ENCODE data around the gene MAGI2. TPM values are rescaled to one million over a fixed set of nuclear protein-coding genes. Genes with fewer than 3 reads are reported as not detected.
A peak's percentile ranks its signal among the peaks of the same experiment; 100 is the strongest.

Gene MAGI2
- total and polyA plus RNA-seq, 2 donors from 2014 or later = 4.4 to 9.0 TPM

DNA sequence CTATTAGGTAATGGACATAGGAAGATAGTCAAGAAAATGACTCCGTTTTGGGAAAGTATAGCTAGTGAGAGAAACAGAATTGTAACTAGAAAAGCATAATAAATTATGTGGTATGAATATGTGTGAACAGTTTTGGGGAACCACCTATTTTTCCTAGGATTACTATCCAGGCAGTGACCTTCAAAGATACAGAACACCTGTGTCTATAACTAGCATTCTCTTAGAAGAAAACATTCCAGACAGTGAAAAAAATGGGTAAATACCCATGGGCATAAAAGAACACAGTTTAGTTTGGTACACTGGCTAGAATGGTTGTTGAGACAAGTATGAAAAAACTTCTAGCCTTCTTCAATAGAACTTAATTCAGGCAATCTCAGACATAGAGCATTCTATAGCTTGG lies 690.8 kb downstream of the MAGI2 start:
- H3K27ac ChIP-seq (ENCODE audit: low read depth in 2 of 2, low read length in 2 of 2) = no peak overlapping the region
- H3K36me3 ChIP-seq (ENCODE audit: control insufficient read depth in 2 of 3, insufficient read depth in 3 of 3, low read length in 3 of 3) = no peaks in the 10 kb centered on the region
- no peaks in the 10 kb centered on the region for H3K9me3 ChIP-seq (ENCODE audit: control insufficient read depth in 2 of 3, insufficient read depth in 1 of 3, low read length in 3 of 3)
- no peaks in the 10 kb centered on the region for H3K4me1 ChIP-seq (ENCODE audit: control insufficient read depth in 2 of 3, insufficient read depth in 2 of 3, low read depth in 1 of 3, low read length in 3 of 3)
- no peak overlapping the region for H3K9ac ChIP-seq (ENCODE audit: low read length in 3 of 3)
- intact Hi-C loops (cut with DNase I) = no loop called here
- H3K4me3 ChIP-seq (ENCODE audit: low read length in 3 of 3) = no peak overlapping the region
- no peaks in the 10 kb centered on the region for H3K27me3 ChIP-seq (ENCODE audit: control insufficient read depth, insufficient read depth, low read length)
- FAIRE-seq = no peak
- TF ChIP-seq, protein P1, sequence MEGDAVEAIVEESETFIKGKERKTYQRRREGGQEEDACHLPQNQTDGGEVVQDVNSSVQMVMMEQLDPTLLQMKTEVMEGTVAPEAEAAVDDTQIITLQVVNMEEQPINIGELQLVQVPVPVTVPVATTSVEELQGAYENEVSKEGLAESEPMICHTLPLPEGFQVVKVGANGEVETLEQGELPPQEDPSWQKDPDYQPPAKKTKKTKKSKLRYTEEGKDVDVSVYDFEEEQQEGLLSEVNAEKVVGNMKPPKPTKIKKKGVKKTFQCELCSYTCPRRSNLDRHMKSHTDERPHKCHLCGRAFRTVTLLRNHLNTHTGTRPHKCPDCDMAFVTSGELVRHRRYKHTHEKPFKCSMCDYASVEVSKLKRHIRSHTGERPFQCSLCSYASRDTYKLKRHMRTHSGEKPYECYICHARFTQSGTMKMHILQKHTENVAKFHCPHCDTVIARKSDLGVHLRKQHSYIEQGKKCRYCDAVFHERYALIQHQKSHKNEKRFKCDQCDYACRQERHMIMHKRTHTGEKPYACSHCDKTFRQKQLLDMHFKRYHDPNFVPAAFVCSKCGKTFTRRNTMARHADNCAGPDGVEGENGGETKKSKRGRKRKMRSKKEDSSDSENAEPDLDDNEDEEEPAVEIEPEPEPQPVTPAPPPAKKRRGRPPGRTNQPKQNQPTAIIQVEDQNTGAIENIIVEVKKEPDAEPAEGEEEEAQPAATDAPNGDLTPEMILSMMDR (IDR thresholded peaks at IDR 0.05; ENCODE audit: borderline replicate concordance, extremely low read depth, insufficient read depth) = no peak
- no peak for DNase-seq

DNA sequence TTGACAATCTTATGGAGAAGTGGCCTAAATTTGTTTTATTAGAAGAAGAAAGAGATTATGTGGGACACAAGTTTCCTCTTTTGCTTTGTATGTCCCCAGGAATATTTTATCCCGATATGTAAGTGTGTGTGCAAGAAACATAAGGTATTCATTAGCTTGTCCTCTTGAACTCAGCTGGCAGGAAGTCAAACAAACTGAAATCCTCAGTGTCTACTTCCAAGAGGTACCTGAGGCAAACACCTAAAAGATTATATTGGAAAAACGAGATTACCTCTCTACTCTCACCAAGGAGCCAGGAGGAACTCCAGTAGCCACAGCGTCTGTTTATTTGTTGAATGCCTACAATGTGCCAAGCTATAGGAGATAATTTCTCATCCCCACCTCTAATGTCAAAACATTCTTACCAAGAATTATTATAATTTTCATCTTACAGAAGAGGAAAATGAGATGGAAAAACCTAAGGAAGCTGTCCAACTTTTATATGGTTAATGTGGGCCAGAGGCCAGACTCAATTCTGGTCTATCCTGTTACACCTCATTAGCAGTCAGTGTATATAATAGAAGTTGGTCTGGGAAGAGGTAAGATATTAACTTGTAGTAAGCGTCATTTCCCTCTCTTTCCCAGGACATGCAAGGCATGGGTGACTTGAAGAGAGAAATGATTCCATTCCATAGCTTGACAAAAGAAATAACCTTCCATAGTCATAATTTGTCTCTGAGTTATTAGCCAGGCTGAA lies 692.7 kb downstream of the MAGI2 start:
- DNase-seq (peak in 2 of 5 donors; percentile 52 to 67), FAIRE-seq (no peak)
- no peaks in the 10 kb centered on the region for H3K27me3 ChIP-seq (ENCODE audit: control insufficient read depth, insufficient read depth, low read length)
- no peaks in the 10 kb centered on the region for H3K36me3 ChIP-seq (ENCODE audit: control insufficient read depth in 2 of 3, insufficient read depth in 3 of 3, low read length in 3 of 3)
- no peaks in the 10 kb centered on the region for H3K4me1 ChIP-seq (ENCODE audit: control insufficient read depth in 2 of 3, insufficient read depth in 2 of 3, low read depth in 1 of 3, low read length in 3 of 3)
- intact Hi-C loops (cut with DNase I) = no loop called here
- H3K27ac ChIP-seq (ENCODE audit: low read depth in 2 of 2, low read length in 2 of 2) = no peak overlapping the region
- H3K9me3 ChIP-seq (ENCODE audit: control insufficient read depth in 2 of 3, insufficient read depth in 1 of 3, low read length in 3 of 3) = no peaks in the 10 kb centered on the region
- H3K9ac ChIP-seq (ENCODE audit: low read length in 3 of 3) = no peak overlapping the region
- H3K4me3 ChIP-seq (ENCODE audit: low read length in 3 of 3) = peak overlapping the region in 1 of 3 donors; percentile 23
- TF ChIP-seq, protein P1 (IDR thresholded peaks at IDR 0.05; ENCODE audit: borderline replicate concordance, extremely low read depth, insufficient read depth) = no peak

DNA sequence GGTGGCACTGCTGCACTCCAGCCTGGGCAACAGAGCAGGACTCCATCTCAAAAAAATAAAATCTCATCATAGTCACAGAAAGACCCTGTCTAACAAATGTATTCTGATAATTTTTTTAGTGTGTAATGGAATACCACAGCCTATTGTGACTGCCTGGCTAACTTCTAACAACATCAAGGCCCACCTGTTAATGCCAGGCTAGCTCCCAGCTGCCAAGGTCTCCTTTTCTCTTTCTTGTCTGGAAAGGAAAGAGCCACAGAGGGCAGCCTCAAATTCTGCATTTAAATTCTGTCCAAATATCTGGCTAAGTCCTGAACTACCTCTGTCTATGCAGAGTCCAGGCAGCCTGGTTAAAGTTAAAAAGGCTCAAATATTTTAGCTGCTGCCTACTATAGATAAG lies 700.9 kb downstream of the MAGI2 start:
- Histone ChIP-seq H3K36me3 (ENCODE audit: control insufficient read depth in 2 of 3, insufficient read depth in 3 of 3, low read length in 3 of 3) (no peaks in the 10 kb centered on the region), H3K27ac (ENCODE audit: low read depth in 2 of 2, low read length in 2 of 2) (no peak overlapping the region), H3K27me3 (ENCODE audit: control insufficient read depth, insufficient read depth, low read length) (no peaks in the 10 kb centered on the region), H3K4me1 (ENCODE audit: control insufficient read depth in 2 of 3, insufficient read depth in 2 of 3, low read depth in 1 of 3, low read length in 3 of 3) (no peaks in the 10 kb centered on the region), H3K4me3 (ENCODE audit: low read length in 3 of 3) (no peak overlapping the region), H3K9me3 (ENCODE audit: control insufficient read depth in 2 of 3, insufficient read depth in 1 of 3, low read length in 3 of 3) (no peaks in the 10 kb centered on the region), H3K9ac (ENCODE audit: low read length in 3 of 3) (no peak overlapping the region)
- intact Hi-C loops (cut with DNase I) = no loop called here
- TF ChIP-seq, protein P1 (IDR thresholded peaks at IDR 0.05; ENCODE audit: borderline replicate concordance, extremely low read depth, insufficient read depth) = no peak
- DNase-seq (no peak), FAIRE-seq (no peak)
